AG09309 (cell line): ENCODE data around the gene MYOCD.

Experiments used
- DNase-seq: peaks from one replicate; pipeline ENCODE4 v3.0.0-alpha.2; 2010; ENCODE audit warnings: low read depth
- H3K4me3 ChIP-seq: 2 replicates; pipeline ENCODE4 v1.5.1; 2011; ENCODE audit warnings: mild to moderate bottlenecking, low read depth, low read length, moderate library complexity; ENCODE audit not compliant: control insufficient read depth
- TF ChIP-seq, protein P1 (sequence below): IDR thresholded peaks from 2 replicates; pipeline ENCODE4 v1.5.1; 2011; ENCODE audit warnings: mild to moderate bottlenecking, low read depth, low read length, inconsistent platforms; ENCODE audit not compliant: insufficient read depth, control insufficient read depth; ENCODE audit errors: missing control alignments

The MYOCD gene

DNA sequence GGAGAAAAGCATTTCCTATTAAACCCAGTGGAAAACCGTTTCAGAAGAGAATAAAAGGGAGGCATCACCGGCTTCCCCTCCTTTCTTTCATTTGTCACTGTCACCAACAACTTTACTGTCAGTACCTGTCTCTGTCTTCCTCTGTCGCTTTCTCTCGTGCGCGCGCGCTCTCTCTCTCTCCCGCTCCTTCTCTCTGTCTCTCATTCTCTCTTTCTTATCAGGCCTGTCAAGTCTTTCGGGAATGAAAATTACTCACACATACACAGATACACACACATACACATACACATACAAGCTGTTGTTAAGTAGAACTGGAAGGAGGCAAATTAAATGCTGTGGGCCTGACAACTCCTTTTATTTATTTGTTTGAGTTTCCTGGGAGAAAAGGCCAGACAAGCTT lies 17.6 kb downstream of the MYOCD start:
- no peak for DNase-seq
- TF ChIP-seq, protein P1, sequence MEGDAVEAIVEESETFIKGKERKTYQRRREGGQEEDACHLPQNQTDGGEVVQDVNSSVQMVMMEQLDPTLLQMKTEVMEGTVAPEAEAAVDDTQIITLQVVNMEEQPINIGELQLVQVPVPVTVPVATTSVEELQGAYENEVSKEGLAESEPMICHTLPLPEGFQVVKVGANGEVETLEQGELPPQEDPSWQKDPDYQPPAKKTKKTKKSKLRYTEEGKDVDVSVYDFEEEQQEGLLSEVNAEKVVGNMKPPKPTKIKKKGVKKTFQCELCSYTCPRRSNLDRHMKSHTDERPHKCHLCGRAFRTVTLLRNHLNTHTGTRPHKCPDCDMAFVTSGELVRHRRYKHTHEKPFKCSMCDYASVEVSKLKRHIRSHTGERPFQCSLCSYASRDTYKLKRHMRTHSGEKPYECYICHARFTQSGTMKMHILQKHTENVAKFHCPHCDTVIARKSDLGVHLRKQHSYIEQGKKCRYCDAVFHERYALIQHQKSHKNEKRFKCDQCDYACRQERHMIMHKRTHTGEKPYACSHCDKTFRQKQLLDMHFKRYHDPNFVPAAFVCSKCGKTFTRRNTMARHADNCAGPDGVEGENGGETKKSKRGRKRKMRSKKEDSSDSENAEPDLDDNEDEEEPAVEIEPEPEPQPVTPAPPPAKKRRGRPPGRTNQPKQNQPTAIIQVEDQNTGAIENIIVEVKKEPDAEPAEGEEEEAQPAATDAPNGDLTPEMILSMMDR = no peak
- no peak overlapping the region for H3K4me3 ChIP-seq

DNA sequence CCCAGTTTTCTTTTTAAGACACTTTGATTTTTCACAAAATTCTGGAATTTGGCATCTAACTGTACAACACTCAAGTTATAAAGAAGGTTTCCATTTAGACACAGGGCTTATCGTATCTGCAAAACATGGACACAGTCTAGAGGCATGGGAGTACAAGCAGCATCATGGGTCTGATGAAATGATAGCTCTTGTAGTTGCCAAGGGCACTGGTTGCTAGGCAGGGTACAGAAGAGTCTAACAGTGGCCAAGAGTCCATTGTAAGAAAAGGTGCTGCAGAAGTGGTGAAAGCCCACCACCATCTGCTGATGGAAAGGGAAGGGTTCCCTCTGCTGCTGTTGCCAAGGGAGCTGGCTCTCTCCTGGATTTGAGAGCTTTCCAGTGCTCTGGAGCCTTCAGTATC lies 20.8 kb downstream of the MYOCD start:
- no peak for DNase-seq
- TF ChIP-seq, protein P1 = no peak
- H3K4me3 ChIP-seq = no peak overlapping the region

DNA sequence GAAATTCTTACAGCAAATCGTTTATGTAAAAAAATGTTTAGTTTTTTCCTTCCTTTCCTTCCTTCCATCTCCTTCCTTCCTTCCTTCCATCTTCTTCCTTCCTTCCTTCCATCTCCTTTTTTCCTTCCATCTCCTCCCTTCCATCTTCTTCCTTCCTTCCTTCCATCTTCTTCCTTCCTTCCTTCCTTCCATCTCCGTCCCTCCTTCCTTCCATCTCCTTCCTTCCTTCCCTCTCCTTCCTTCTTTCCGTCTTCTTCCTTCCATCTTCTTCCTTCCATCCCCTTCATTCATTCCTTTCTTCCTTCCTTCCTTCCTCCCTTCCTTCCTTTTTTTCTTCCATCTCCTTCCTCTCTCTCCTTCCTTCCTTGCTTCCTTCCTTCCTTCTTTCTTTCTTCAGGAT lies 22.7 kb downstream of the MYOCD start:
- DNase-seq = no peak
- no peak overlapping the region for H3K4me3 ChIP-seq
- TF ChIP-seq, protein P1 = no peak

DNA sequence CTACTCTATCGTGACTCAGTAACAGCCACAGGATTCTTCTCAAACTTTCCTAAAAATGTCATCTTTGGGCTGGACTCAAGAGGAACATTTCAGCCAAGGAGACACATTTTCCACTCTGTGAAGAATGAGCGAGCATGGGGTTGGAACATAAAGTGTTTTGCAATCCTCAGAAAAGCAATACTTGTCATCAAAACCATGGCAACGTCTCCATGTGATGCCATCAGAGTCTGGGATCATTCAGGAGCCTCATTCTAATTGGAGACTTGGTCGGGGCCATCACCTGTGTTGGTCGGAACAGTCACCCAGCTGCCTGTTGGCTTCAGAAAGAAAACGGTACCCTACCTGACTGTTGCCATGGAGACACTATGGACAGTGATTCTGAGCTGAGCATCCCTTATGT lies 25.5 kb downstream of the MYOCD start:
- no peak overlapping the region for H3K4me3 ChIP-seq
- DNase-seq = peak; percentile 32
- TF ChIP-seq, protein P1 = no peak

DNA sequence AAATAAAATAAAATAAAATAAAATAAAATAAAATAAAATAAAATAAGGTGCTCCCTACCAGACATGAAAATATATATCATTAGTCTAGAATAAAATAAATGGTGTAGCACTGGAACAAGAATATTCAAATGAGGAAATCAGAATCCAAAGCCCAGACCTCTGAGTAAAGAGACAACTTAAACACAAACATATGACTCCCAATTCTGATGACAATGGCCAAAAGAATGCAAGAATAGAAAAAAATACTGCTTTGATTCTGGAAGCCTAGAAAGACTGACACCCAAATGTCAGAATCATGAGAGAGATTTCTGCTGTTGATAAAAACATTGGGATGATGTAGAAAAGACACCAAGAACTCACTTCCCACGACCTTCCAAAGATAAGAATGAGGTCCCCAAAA lies 27.9 kb downstream of the MYOCD start:
- H3K4me3 ChIP-seq = no peak overlapping the region
- DNase-seq = no peak
- TF ChIP-seq, protein P1 = no peak

DNA sequence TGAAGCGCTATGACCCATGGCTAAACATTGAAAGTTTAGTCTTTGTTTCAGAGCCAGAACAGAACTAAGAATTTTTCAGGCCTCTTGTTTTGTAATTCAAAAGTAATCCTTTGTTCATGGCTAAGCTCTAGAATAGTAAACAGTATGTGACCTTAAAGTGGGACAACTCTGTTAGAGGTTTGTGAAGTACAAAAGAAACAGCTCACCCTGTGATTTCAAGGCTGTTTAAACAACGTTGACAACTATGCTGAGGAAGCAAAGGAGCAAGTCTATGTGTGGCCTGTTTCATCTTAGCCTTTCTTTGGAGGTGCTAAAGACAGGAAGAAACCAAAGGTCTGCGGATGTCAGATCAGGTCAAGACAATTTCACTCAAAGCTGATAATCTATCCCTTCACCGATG lies 40.4 kb downstream of the MYOCD start:
- H3K4me3 ChIP-seq = no peak overlapping the region
- DNase-seq = no peak
- TF ChIP-seq, protein P1 = no peak

DNA sequence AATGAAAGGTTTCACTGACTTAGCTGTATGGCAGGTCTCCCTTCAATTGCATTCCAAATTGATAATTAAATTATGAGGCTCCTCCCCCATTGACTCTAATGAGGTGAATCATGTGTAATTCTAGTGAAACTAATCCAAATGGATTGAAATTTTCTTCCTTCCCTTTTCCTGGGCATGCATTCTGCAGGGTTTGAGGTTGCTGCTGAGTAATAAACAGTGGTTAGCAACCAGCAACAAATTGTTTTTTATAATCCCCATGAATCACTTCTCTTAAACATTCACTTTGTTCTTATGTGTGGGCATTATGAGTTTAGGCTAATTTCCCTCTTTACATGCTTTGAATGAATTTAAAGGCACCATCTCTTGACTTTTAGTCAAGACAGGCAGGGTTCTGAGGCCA lies 43.4 kb downstream of the MYOCD start:
- DNase-seq = no peak
- no peak overlapping the region for H3K4me3 ChIP-seq
- TF ChIP-seq, protein P1 = no peak
